Pancreas (tissue), 10 donors: ENCODE results near the gene ZNF593. TPM values are rescaled to one million over a fixed set of nuclear protein-coding genes. Genes with fewer than 3 reads are reported as not detected.

Source experiments
- ATAC-seq, 4 donors: fragments of 200-7000 bp; cut with Tn5 transposase; one replicate each; pipeline versions ENCODE4 v1.8.0 to v1.9.1; 2020; ENCODE audit warnings: mild to moderate bottlenecking in 4 of 4, moderate library complexity in 4 of 4
- DNase-seq, 6 donors: peaks; one replicate each; pipeline ENCODE4 v3.0.0-alpha.2; 2020
- FAIRE-seq: peaks from 2 replicates; lab custom pipeline; 2012; peaks lifted over from hg19 to GRCh38; lab: Jason Lieb, UNC
- H3K27ac ChIP-seq, 4 donors: fragments of 200-600 bp; sonication (generic); 1 replicate in 3 of 4; 2 replicates in 1 of 4; pipeline versions ENCODE4 v1.5.0 to v1.8.0; 2020
- H3K27me3 ChIP-seq, 4 donors: fragments of 200-600 bp; one replicate each; pipeline ENCODE4 v1.8.0; 2021
- H3K36me3 ChIP-seq, 3 donors: fragments of 200-600 bp; sonication (generic) in 1 of 3; one replicate each; pipeline versions ENCODE4 v1.5.0 to v1.8.0; 2020 to 2021
- H3K4me1 ChIP-seq, 3 donors: fragments of 200-600 bp; one replicate each; pipeline ENCODE4 v1.8.0; 2021
- H3K4me3 ChIP-seq, 4 donors: fragments of 200-600 bp; sonication (generic) in 2 of 4; one replicate each; pipeline versions ENCODE4 v1.5.0 to v1.8.0; 2020 to 2021
- H3K9me3 ChIP-seq, 4 donors: fragments of 200-600 bp; one replicate each; pipeline ENCODE4 v1.8.0; 2021
- CTCF ChIP-seq, 4 donors: fragments of 200-600 bp; sonication (generic) in 3 of 4; IDR thresholded peaks; one replicate each; pipeline versions ENCODE4 v1.5.0 to v1.8.0; 2021; ENCODE audit warnings: antibody characterized with exemption in 4 of 4
- WGBS, 2 donors: extraction: QIAGEN DNeasy Blood & Tissue Kit; methylation state at CpG; one replicate each; pipeline ENCODE4 v1.1.7; 2013; 5-methylcytosine and 5-hydroxymethylcytosine counted together
- intact Hi-C, 3 donors: fragments of 100-400 bp; cut with DNase I; formaldehyde crosslinking; loops; one replicate each; pipeline versions ENCODE4 v1.11.1 to v1.14.2; 2022
- polyA plus RNA-seq, 2 donors: library from polyadenylated mRNA; stranded (reverse); fragments of 200-250 nt; gene quantifications; one replicate each; pipeline ENCODE4 v1.2.3, GENCODE V29; 2013
- total RNA-seq, 6 donors: library from RNA; stranded (reverse); fragmentation: NEBNext Ultra II Directional in 4 of 6; extraction: Animal tissue kit (Norgen Biotek cat#: 25700) in 4 of 6; gene quantifications; one replicate each; pipeline versions ENCODE4 v1.2.1 to v1.2.4, GENCODE V29; 2021 to 2023
- donor health status: healthy with polysubstance abuse.
- donor health status: DM: no; HTN: no; CAD: no; lungs with moderate emphysema.
- donor health status: DM: no; HTN: no; CAD: no.
- donor health status: control.
- donor health status: control.
- donor health status: Bipolar disorder and iron deficiency.
- donor health status: DM: yes; HTN: yes; CAD: no.
- donor health status: DM: no; HTN: no; CAD: no.
- donor health status: DM: no; HTN: no; CAD: no.
- donor health status: DM: yes; HTN: yes; CAD: no.

The ZNF593 gene
- total and polyA plus RNA-seq, 8 donors, result 18.4 to 80.7 (median 22.8) TPM

- Histone ChIP-seq H3K4me3 (no peak overlapping the region), H3K27ac (no peak overlapping the region), H3K9me3 (no peaks in the 10 kb centered on the region), H3K4me1 (peaks cover 0 to 4% (median 3%) of the 10 kb centered on the region in 3 donors), H3K27me3 (no peaks in the 10 kb centered on the region), H3K36me3 (no peaks in the 10 kb centered on the region)
- no peak for TF ChIP-seq CTCF (IDR thresholded peaks at IDR 0.05)
- FAIRE-seq, result no peak
- 95 to 100% methylated on average over 2 of the region's 2 CpGs for WGBS, 2 donors
- DNase-seq, result no peak
- ATAC-seq, result no peak
- intact Hi-C loops, result no loop called here
Measured at GRCh38 chr1:26132834-26133167, 36.9 kb upstream of the ZNF593 start.

- Histone ChIP-seq H3K4me1 (no peaks in the 10 kb centered on the region), H3K4me3 (no peak overlapping the region), H3K9me3 (no peaks in the 10 kb centered on the region), H3K27me3 (no peaks in the 10 kb centered on the region), H3K36me3 (no peaks in the 10 kb centered on the region), H3K27ac (no peak overlapping the region)
- WGBS, 2 donors, result 64 to 69% methylated on average over 3 of the region's 3 CpGs
- no peak for FAIRE-seq
- no peak for TF ChIP-seq CTCF (IDR thresholded peaks at IDR 0.05)
- DNase-seq, result no peak
- ATAC-seq, result no peak
- intact Hi-C loops, result no loop called here
Measured at GRCh38 chr1:26134466-26134865, 35.2 kb upstream of the ZNF593 start.

- no peaks in the 10 kb centered on the region for H3K36me3 ChIP-seq
- H3K27ac ChIP-seq, result no peak overlapping the region
- no peak for DNase-seq
- H3K4me1 ChIP-seq, result no peaks in the 10 kb centered on the region
- ATAC-seq, result no peak
- H3K9me3 ChIP-seq, result no peaks in the 10 kb centered on the region
- no peak for TF ChIP-seq CTCF (IDR thresholded peaks at IDR 0.05)
- no peak for FAIRE-seq
- WGBS, 2 donors, result 53 to 63% methylated on average over 3 of the region's 3 CpGs
- H3K4me3 ChIP-seq, result no peak overlapping the region
- intact Hi-C loops, result no loop called here
- H3K27me3 ChIP-seq, result no peaks in the 10 kb centered on the region
Measured at GRCh38 chr1:26138974-26139558, 30.6 kb upstream of the ZNF593 start.

GRCh38 chr1:26142159-26142558, 27.5 kb upstream of the ZNF593 start:
- ATAC-seq (no peak), FAIRE-seq (no peak), DNase-seq (no peak)
- TF ChIP-seq CTCF (IDR thresholded peaks at IDR 0.05), result no peak
- no peak overlapping the region for H3K4me3 ChIP-seq
- H3K36me3 ChIP-seq, result no peaks in the 10 kb centered on the region
- H3K9me3 ChIP-seq, result no peaks in the 10 kb centered on the region
- H3K27ac ChIP-seq, result no peak overlapping the region
- 89 to 90% methylated on average over 8 of the region's 8 CpGs for WGBS, 2 donors
- H3K4me1 ChIP-seq, result no peaks in the 10 kb centered on the region
- no peaks in the 10 kb centered on the region for H3K27me3 ChIP-seq
- intact Hi-C loops, result loop anchor here in 1 of 3 donors (10.0 kb wide), 1 partner anchor 107 kb away; no protein-coding TSS in a partner anchor
